HepG2 (cell line): Measurements from ENCODE around the gene NPW. TPM values are rescaled to one million over a fixed set of nuclear protein-coding genes. Genes with fewer than 3 reads are reported as not detected.

Source experiments
- ATF7 ChIP-seq, 2 experiments: fragments of 450-650 bp in 1 of 2; sonication (generic) in 1 of 2; formaldehyde crosslinking in 1 of 2; IDR thresholded peaks; 2 replicates each; pipeline versions ENCODE4 v1.4.0 to v1.6.1; 2016 to 2020; ENCODE audit warnings: antibody characterized with exemption in 1 of 2, mild to moderate bottlenecking in 1 of 2, missing genetic modification reagents in 1 of 2
- CBFB ChIP-seq: sonication (generic); formaldehyde crosslinking; IDR thresholded peaks from 2 replicates; pipeline ENCODE4 v1.4.0; 2020; ENCODE audit warnings: missing genetic modification reagents
- E2F5 ChIP-seq: sonication (generic); formaldehyde crosslinking; conservative IDR thresholded peaks from 2 replicates; pipeline ENCODE4 v1.4.0; 2020; ENCODE audit warnings: missing genetic modification reagents
- ELK4 ChIP-seq: sonication (generic); formaldehyde crosslinking; IDR thresholded peaks from 2 replicates; pipeline ENCODE4 v1.9.0; 2021; ENCODE audit warnings: missing genetic modification reagents, borderline replicate concordance
- ETS1 ChIP-seq: sonication (generic); formaldehyde crosslinking; IDR thresholded peaks from 2 replicates; pipeline ENCODE4 v1.4.0; 2020; ENCODE audit warnings: missing genetic modification reagents
- IRF2 ChIP-seq: IDR thresholded peaks from 2 replicates; pipeline ENCODE4 v1.6.1; 2018; ENCODE audit warnings: missing genetic modification reagents, missing compliant biosample characterization
- KDM5B ChIP-seq: sonication (generic); formaldehyde crosslinking; IDR thresholded peaks from 2 replicates; pipeline ENCODE4 v1.4.0; 2020; ENCODE audit warnings: missing genetic modification reagents, mild to moderate bottlenecking, borderline replicate concordance
- NBN ChIP-seq: fragments of 450-650 bp; conservative IDR thresholded peaks from 2 replicates; pipeline ENCODE4 v1.6.1; 2017
- RFX5 ChIP-seq: IDR thresholded peaks from 2 replicates; pipeline ENCODE4 v1.6.1; 2011; ENCODE audit warnings: low read depth, low read length, improper control_type of control experiment
- SMAD1 ChIP-seq: sonication (generic); formaldehyde crosslinking; IDR thresholded peaks from 2 replicates; pipeline ENCODE4 v1.4.0; 2020; ENCODE audit warnings: missing genetic modification reagents, low read depth, mild to moderate bottlenecking, borderline replicate concordance
- ZFP41 ChIP-seq: sonication (generic); formaldehyde crosslinking; IDR thresholded peaks from 2 replicates; pipeline ENCODE4 v1.4.0; 2020; ENCODE audit warnings: mild to moderate bottlenecking, missing genetic modification reagents, borderline replicate concordance
- ZHX2 ChIP-seq, 2 experiments: sonication (generic) in 1 of 2; formaldehyde crosslinking in 1 of 2; IDR thresholded peaks; 2 replicates each; pipeline versions ENCODE4 v1.6.1 to v1.9.0; 2014 to 2022; ENCODE audit warnings: antibody characterized with exemption in 1 of 2, borderline replicate concordance in 1 of 2, inconsistent platforms in 1 of 2, low read depth in 1 of 2, missing genetic modification reagents in 1 of 2
- ZNF180 ChIP-seq: sonication (generic); formaldehyde crosslinking; IDR thresholded peaks from 2 replicates; pipeline ENCODE4 v1.4.0; 2020; ENCODE audit warnings: low read depth, missing genetic modification reagents, borderline replicate concordance
- ZNF275 ChIP-seq: sonication (generic); formaldehyde crosslinking; IDR thresholded peaks from 2 replicates; pipeline ENCODE4 v1.8.0; 2022; ENCODE audit warnings: missing genetic modification reagents, mild to moderate bottlenecking, inconsistent platforms, borderline replicate concordance
- ZNF704 ChIP-seq: sonication (generic); formaldehyde crosslinking; IDR thresholded peaks from 2 replicates; pipeline ENCODE4 v1.8.1; 2023; ENCODE audit warnings: mild to moderate bottlenecking, inconsistent platforms, moderate library complexity, missing genetic modification reagents, borderline replicate concordance
- polyA plus RNA-seq, 8 experiments: library from polyadenylated mRNA; depleted of rRNA in 3 of 8; stranded (reverse) in 7 of 8; unstranded in 1 of 8; fragments of >200 nt; fragmentation: Illumina TruSeq in 4 of 8; extraction: Trizol in 4 of 8; gene quantifications; 2 replicates each; pipeline versions ENCODE4 v1.2.1 to v1.2.3, GENCODE V29; 2011 to 2016; ENCODE audit warnings: low read depth in 4 of 8, missing spikeins in 1 of 8, mixed read lengths in 1 of 8; ENCODE audit not compliant: insufficient read depth in 1 of 8
- total RNA-seq, 5 experiments: library from RNA; depleted of rRNA; stranded (reverse); fragments of >200 nt; fragmentation: Illumina TruSeq; extraction: Trizol; gene quantifications; 2 replicates each; pipeline ENCODE4 v1.2.3, GENCODE V29; 2016; ENCODE audit warnings: low read depth in 1 of 5

Gene NPW
- total and polyA plus RNA-seq, 2 of the 13 experiments (the other 11 are each of a cell fraction or from before 2014, with no cell fraction given), result 0.24 to 0.97 TPM

GRCh38 chr16:2033057-2033908 is 13.7 kb downstream of the NPW start (continued):
- TF ChIP-seq ZHX2 (IDR thresholded peaks at IDR 0.05; ENCODE audit: low read depth), result no peak
- TF ChIP-seq ZHX2 (CRISPR knock-in tag; IDR thresholded peaks at IDR 0.05; ENCODE audit: borderline replicate concordance), result no peak
- no peak for TF ChIP-seq ZNF180 (CRISPR knock-in tag)
- TF ChIP-seq NBN, result no peak
- TF ChIP-seq ZFP41, result no peak
- TF ChIP-seq ELK4, result no peak
- no peak for TF ChIP-seq ETS1
- no peak for TF ChIP-seq ATF7 (IDR thresholded peaks at IDR 0.05)
- TF ChIP-seq ATF7 (CRISPR knock-in tag; IDR thresholded peaks at IDR 0.05), result no peak
- no peak for TF ChIP-seq E2F5
- no peak for TF ChIP-seq ZNF704 (CRISPR knock-in tag)
- TF ChIP-seq CBFB (CRISPR knock-in tag), result no peak
- no peak for TF ChIP-seq IRF2 (CRISPR knock-in tag)
- no peak for TF ChIP-seq ZNF275
- TF ChIP-seq RFX5, result no peak
- no peak for TF ChIP-seq SMAD1 (CRISPR knock-in tag)
- no peak for TF ChIP-seq KDM5B (CRISPR knock-in tag)
